Glutamatergic neuron (in vitro differentiated cells): Measurements from ENCODE around the gene TUBB1. TPM values are rescaled to one million over a fixed set of nuclear protein-coding genes. Genes with fewer than 3 reads are reported as not detected.

Source experiments
- DNase-seq: peaks from one replicate; pipeline ENCODE4 v3.0.0; 2022
- H3K27ac Mint-ChIP-seq: one replicate; pipeline ENCODE4 v1.8.0; 2020; ENCODE audit warnings: mild to moderate bottlenecking, mixed read lengths, inconsistent platforms; ENCODE audit not compliant: unreplicated experiment
- H3K27me3 Mint-ChIP-seq: one replicate; pipeline ENCODE4 v1.8.0; 2020; ENCODE audit warnings: mild to moderate bottlenecking, moderate library complexity, mixed read lengths, inconsistent platforms; ENCODE audit not compliant: unreplicated experiment
- H3K36me3 Mint-ChIP-seq: one replicate; pipeline ENCODE4 v1.8.0; 2020; ENCODE audit warnings: mild to moderate bottlenecking, mixed read lengths, inconsistent platforms; ENCODE audit not compliant: unreplicated experiment
- H3K4me1 Mint-ChIP-seq: one replicate; pipeline ENCODE4 v1.8.0; 2020; ENCODE audit warnings: mild to moderate bottlenecking, low read depth, mixed read lengths, inconsistent platforms; ENCODE audit not compliant: unreplicated experiment
- H3K4me3 Mint-ChIP-seq: one replicate; pipeline ENCODE4 v1.8.0; 2020; ENCODE audit warnings: mild to moderate bottlenecking, mixed read lengths, inconsistent platforms; ENCODE audit not compliant: unreplicated experiment
- H3K9me3 Mint-ChIP-seq: one replicate; pipeline ENCODE4 v1.8.0; 2020; ENCODE audit warnings: mild to moderate bottlenecking, moderate library complexity, mixed read lengths, inconsistent platforms; ENCODE audit not compliant: unreplicated experiment
- CTCF ChIP-seq: fragments of 200-600 bp; sonication (generic); IDR thresholded peaks from one replicate; pipeline ENCODE4 v1.5.0; 2021; ENCODE audit not compliant: partially characterized antibody, unreplicated experiment
- long read RNA-seq: library from polyadenylated mRNA; unstranded; transcript quantifications from one replicate; pipeline ENCODE4 v2.0.0, GENCODE V29; 2020; ENCODE audit not compliant: unreplicated experiment
- total RNA-seq: library from RNA; stranded (reverse); fragmentation: NEBNext Ultra II Directional; extraction: Animal tissue kit (Norgen Biotek cat#: 25700); gene quantifications from one replicate; pipeline ENCODE4 v1.2.1, GENCODE V29; 2021; ENCODE audit not compliant: unreplicated experiment

The TUBB1 gene
- total RNA-seq = not detected
- long read RNA-seq = 0 reads

GRCh38 chr20:59019217-59019616 lies at the start of gene TUBB1:
Gene TUBB1, plus strand, starts transcription at chr20:59019429. Its CDS starts 94 bp downstream, at chr20:59019523.
- H3K36me3 Mint-ChIP-seq = no peaks in the 10 kb centered on the region
- H3K9me3 Mint-ChIP-seq = no peaks in the 10 kb centered on the region
- TF ChIP-seq CTCF = no peak
- no peak within 1 kb of the TSS for H3K27ac Mint-ChIP-seq
- no peaks in the 10 kb centered on the region for H3K27me3 Mint-ChIP-seq
- DNase-seq = peak; percentile 8
- H3K4me1 Mint-ChIP-seq = peaks cover 8% of the 10 kb centered on the region
- no peak within 1 kb of the TSS for H3K4me3 Mint-ChIP-seq

- TF ChIP-seq CTCF = no peak
Observed at GRCh38 chr20:58969439-58969838, 49.8 kb upstream of the TUBB1 start.

GRCh38 chr20:58970146-58970545 lies 49.1 kb upstream of the TUBB1 start:
- H3K4me1 Mint-ChIP-seq = no peaks in the 10 kb centered on the region
- H3K27ac Mint-ChIP-seq = no peak overlapping the region
- DNase-seq = no peak
- H3K9me3 Mint-ChIP-seq = peaks cover 4% of the 10 kb centered on the region
- TF ChIP-seq CTCF = no peak
- H3K4me3 Mint-ChIP-seq = no peak overlapping the region
- peaks cover 1% of the 10 kb centered on the region for H3K27me3 Mint-ChIP-seq
- peaks cover 8% of the 10 kb centered on the region for H3K36me3 Mint-ChIP-seq

More at GRCh38 chr20:58969439-58969838, 49.8 kb upstream of the TUBB1 start:
- H3K4me1 Mint-ChIP-seq = no peaks in the 10 kb centered on the region
- H3K4me3 Mint-ChIP-seq = no peak overlapping the region
- DNase-seq = no peak
- peaks cover 1% of the 10 kb centered on the region for H3K27me3 Mint-ChIP-seq
- H3K36me3 Mint-ChIP-seq = peaks cover 12% of the 10 kb centered on the region
- no peak overlapping the region for H3K27ac Mint-ChIP-seq
- H3K9me3 Mint-ChIP-seq = peaks cover 6% of the 10 kb centered on the region

- Mint-ChIP-seq H3K9me3 (peaks cover 4% of the 10 kb centered on the region), H3K4me3 (no peak overlapping the region), H3K27me3 (peaks cover 1% of the 10 kb centered on the region), H3K27ac (no peak overlapping the region), H3K4me1 (no peaks in the 10 kb centered on the region), H3K36me3 (peaks cover 13% of the 10 kb centered on the region)
- DNase-seq = no peak
- TF ChIP-seq CTCF = no peak
Observed at GRCh38 chr20:58971429-58971828, 47.8 kb upstream of the TUBB1 start.

- Mint-ChIP-seq H3K4me1 (no peaks in the 10 kb centered on the region), H3K27me3 (peaks cover 1% of the 10 kb centered on the region), H3K4me3 (no peak overlapping the region), H3K36me3 (peaks cover 18% of the 10 kb centered on the region), H3K27ac (no peak overlapping the region), H3K9me3 (peaks cover 4% of the 10 kb centered on the region)
- no peak for TF ChIP-seq CTCF
- no peak for DNase-seq
Observed at GRCh38 chr20:58973179-58973578, 46.0 kb upstream of the TUBB1 start.
